ENCODE measurements around the gene CCDC174. TPM values are rescaled to one million over a fixed set of nuclear protein-coding genes. Genes with fewer than 3 reads are reported as not detected.

The CCDC174 gene
- total and polyA plus RNA-seq, 3 donors from 2014 or later, result 19.1 to 38.0 (median 25.3) TPM

DNA sequence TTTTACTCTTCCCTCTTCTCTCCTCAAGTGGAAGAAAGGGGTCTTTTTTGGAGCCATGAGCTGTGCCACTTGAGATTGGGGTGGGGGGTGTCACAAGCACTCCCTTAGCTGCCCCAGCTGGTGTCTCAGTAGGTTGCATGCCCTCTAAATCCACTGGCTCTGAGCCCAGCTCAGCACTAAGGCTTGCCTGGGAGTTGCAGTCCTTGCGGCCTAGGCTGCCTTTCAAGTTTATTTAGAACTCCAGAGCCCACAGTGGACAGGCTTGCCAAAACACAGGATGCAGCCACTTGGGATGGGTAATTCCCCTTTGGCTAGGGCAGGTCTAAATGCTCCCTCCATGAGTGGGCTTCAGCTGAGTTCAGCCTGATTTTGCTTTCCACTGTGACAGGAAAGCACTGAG is 48.1 kb downstream of the CCDC174 start:
- no peaks in the 10 kb centered on the region for H3K27me3 ChIP-seq
- no peaks in the 10 kb centered on the region for H3K36me3 ChIP-seq (ENCODE audit: low read depth, missing control alignments)
- H3K9me3 ChIP-seq, result no peaks in the 10 kb centered on the region
- DNase-seq, result no peak
- no peak overlapping the region for H3K27ac ChIP-seq
- H3K4me1 ChIP-seq, result no peaks in the 10 kb centered on the region
- H3K4me3 ChIP-seq, result no peak overlapping the region
- no peak for TF ChIP-seq POLR2A (IDR thresholded peaks at IDR 0.05)
- TF ChIP-seq, protein P1, sequence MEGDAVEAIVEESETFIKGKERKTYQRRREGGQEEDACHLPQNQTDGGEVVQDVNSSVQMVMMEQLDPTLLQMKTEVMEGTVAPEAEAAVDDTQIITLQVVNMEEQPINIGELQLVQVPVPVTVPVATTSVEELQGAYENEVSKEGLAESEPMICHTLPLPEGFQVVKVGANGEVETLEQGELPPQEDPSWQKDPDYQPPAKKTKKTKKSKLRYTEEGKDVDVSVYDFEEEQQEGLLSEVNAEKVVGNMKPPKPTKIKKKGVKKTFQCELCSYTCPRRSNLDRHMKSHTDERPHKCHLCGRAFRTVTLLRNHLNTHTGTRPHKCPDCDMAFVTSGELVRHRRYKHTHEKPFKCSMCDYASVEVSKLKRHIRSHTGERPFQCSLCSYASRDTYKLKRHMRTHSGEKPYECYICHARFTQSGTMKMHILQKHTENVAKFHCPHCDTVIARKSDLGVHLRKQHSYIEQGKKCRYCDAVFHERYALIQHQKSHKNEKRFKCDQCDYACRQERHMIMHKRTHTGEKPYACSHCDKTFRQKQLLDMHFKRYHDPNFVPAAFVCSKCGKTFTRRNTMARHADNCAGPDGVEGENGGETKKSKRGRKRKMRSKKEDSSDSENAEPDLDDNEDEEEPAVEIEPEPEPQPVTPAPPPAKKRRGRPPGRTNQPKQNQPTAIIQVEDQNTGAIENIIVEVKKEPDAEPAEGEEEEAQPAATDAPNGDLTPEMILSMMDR (IDR thresholded peaks at IDR 0.05), result no peak
- intact Hi-C loops (cut with DNase I; ENCODE audit: low total_unique reads), result no loop called here
- 100% methylated on average over 1 of the region's 1 CpG for WGBS, 2 donors

DNA sequence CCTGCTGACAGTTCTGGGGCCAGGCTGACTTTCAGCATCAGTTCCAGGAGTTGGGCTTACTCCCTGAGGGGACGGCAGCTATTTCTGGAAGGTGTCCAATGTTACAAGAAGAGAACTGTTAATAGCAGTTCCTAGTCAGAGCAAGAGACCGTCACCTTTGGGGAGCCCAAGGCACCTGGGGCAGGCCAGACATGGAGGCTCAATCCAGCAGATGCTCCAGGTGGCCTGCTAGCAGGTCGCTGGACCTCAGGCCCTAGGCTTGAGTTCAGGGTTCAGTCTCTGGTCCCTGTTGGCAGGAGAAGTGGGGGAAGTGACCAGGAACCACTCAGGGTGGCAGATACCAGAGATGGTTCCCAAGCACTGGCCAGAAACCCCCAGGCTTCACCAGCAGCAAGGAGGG is 49.3 kb downstream of the CCDC174 start:
- DNase-seq, result no peak
- Histone ChIP-seq H3K4me3 (no peak overlapping the region), H3K36me3 (ENCODE audit: low read depth, missing control alignments) (no peaks in the 10 kb centered on the region), H3K9me3 (no peaks in the 10 kb centered on the region), H3K27me3 (no peaks in the 10 kb centered on the region), H3K4me1 (no peaks in the 10 kb centered on the region), H3K27ac (no peak overlapping the region)
- TF ChIP-seq, protein P1 (IDR thresholded peaks at IDR 0.05), result no peak
- no peak for TF ChIP-seq POLR2A (IDR thresholded peaks at IDR 0.05)
- intact Hi-C loops (cut with DNase I; ENCODE audit: low total_unique reads), result no loop called here
- 80 to 81% methylated on average over 2 to 3 of the region's 3 CpGs for WGBS, 2 donors

DNA sequence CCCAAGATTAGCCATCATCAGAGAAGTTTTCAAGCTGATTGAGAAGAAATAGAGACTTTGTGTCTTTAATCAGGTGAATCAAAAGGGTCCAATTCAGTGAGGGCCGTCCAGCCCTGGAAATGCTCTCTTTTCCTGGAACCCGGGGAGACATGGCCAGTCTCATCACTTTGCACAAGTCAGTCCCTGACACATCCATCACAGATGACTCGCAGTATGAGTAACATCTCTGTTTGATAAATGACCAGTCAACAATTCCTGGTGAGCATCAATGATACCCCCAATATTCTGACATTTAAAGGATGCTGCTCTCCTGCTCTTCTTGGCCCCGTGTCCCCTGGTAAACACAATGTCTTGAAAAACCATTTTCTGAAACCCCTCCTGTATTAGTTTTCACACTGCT is 50.1 kb downstream of the CCDC174 start:
- H3K9me3 ChIP-seq, result no peaks in the 10 kb centered on the region
- no peak overlapping the region for H3K4me3 ChIP-seq
- 91 to 96% methylated on average over 3 to 4 of the region's 4 CpGs for WGBS, 2 donors
- H3K27ac ChIP-seq, result no peak overlapping the region
- no peaks in the 10 kb centered on the region for H3K4me1 ChIP-seq
- no peaks in the 10 kb centered on the region for H3K36me3 ChIP-seq (ENCODE audit: low read depth, missing control alignments)
- DNase-seq, result no peak
- TF ChIP-seq POLR2A (IDR thresholded peaks at IDR 0.05), result no peak
- TF ChIP-seq, protein P1 (IDR thresholded peaks at IDR 0.05), result no peak
- H3K27me3 ChIP-seq, result no peaks in the 10 kb centered on the region
- intact Hi-C loops (cut with DNase I; ENCODE audit: low total_unique reads), result no loop called here

DNA sequence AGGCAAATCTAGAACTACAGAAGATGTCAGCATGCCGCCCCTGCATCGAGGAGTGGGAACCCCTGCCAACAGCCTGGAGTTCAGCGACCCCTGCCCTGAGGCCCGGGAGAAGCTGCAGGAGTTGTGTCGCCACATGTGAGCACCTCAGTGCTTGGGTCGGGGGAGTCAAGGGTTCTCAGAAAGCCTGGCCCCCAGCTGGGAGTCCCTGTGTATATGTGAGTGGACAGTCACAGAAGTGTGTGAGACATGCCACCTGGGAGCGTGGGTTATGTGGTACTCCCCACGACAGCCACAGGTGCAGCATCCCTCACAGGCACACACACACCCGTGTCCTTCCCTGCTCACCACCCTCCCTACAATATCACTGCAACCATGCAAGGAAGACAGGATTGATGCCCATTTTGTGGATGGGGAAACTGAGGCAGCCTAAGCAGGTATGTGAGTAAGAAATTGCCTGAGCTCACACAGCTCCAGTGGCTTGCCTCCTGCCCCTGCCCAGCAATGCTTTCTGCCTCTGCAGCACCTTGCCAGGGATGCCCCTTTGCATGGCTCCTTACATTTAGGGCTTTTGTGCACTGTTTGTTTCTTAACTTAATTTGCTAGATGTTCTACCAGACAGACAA is 51.7 kb downstream of the CCDC174 start:
- WGBS, 2 donors, result 88 to 93% methylated on average over 4 to 9 of the region's 9 CpGs
- H3K27me3 ChIP-seq, result no peaks in the 10 kb centered on the region
- H3K4me1 ChIP-seq, result no peaks in the 10 kb centered on the region
- TF ChIP-seq, protein P1 (IDR thresholded peaks at IDR 0.05), result no peak
- no peak for TF ChIP-seq POLR2A (IDR thresholded peaks at IDR 0.05)
- DNase-seq, result no peak
- no peak overlapping the region for H3K4me3 ChIP-seq
- no peak overlapping the region for H3K27ac ChIP-seq
- H3K36me3 ChIP-seq (ENCODE audit: low read depth, missing control alignments), result no peaks in the 10 kb centered on the region
- no peaks in the 10 kb centered on the region for H3K9me3 ChIP-seq
- intact Hi-C loops (cut with DNase I; ENCODE audit: low total_unique reads), result no loop called here

DNA sequence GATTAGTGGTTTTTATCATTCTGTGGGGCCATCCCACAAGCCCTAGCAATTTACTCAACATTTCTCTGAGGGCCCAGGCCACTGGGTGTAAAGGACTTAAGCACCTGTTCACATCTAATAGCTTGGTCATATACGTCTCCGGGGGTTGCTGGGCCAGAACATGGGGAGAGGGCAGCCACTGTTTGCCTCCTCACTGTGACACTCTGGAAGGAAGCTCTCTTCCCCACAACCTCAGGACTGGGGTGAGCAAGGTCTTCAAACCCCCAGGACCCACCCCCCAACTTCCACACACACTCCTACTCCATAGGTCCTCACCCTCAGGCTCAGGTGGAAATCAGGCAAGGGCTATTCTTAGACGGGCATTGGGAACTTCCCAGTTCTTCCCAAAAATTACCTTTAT is 52.2 kb downstream of the CCDC174 start:
- H3K27me3 ChIP-seq, result no peaks in the 10 kb centered on the region
- intact Hi-C loops (cut with DNase I; ENCODE audit: low total_unique reads), result no loop called here
- 96 to 97% methylated on average over 3 of the region's 3 CpGs for WGBS, 2 donors
- no peak overlapping the region for H3K27ac ChIP-seq
- H3K4me3 ChIP-seq, result no peak overlapping the region
- H3K36me3 ChIP-seq (ENCODE audit: low read depth, missing control alignments), result no peaks in the 10 kb centered on the region
- no peaks in the 10 kb centered on the region for H3K9me3 ChIP-seq
- TF ChIP-seq, protein P1 (IDR thresholded peaks at IDR 0.05), result no peak
- TF ChIP-seq POLR2A (IDR thresholded peaks at IDR 0.05), result no peak
- no peak for DNase-seq
- H3K4me1 ChIP-seq, result no peaks in the 10 kb centered on the region

Data from testis (tissue), 3 donors.